Activated naive CD4-positive, alpha-beta T cell treated with anti-CD3 and anti-CD28 coated beads, Interleukin-2, amount 50 U/mL, for 72 hours (primary cell): Measurements from ENCODE around the gene ITPRID1. TPM values are rescaled to one million over a fixed set of nuclear protein-coding genes. Genes with fewer than 3 reads are reported as not detected.

ENCODE experiments used
- ATAC-seq, 2 donors: fragments of 150-1000 bp; cut with Tn5 transposase; 2 replicates each; pipeline ENCODE4 v1.10.0; 2021; ENCODE audit warnings: mild to moderate bottlenecking in 2 of 2, moderate library complexity in 2 of 2
- DNase-seq, 2 donors: peaks; one replicate each; pipeline ENCODE4 v3.0.0; 2021 to 2022; ENCODE audit warnings: low spot score in 2 of 2
- H3K27ac Mint-ChIP-seq, 2 donors: one replicate each; pipeline ENCODE4 v1.8.0; 2022; ENCODE audit warnings: mild to moderate bottlenecking in 2 of 2, mixed read lengths in 2 of 2
- H3K36me3 Mint-ChIP-seq, 2 donors: one replicate each; pipeline ENCODE4 v1.8.0; 2022; ENCODE audit warnings: mixed read lengths in 2 of 2
- H3K9me3 Mint-ChIP-seq, 2 donors: one replicate each; pipeline ENCODE4 v1.8.0; 2022; ENCODE audit warnings: mixed read lengths in 2 of 2
- total RNA-seq, 2 donors: library from RNA; stranded (reverse); gene quantifications; one replicate each; pipeline ENCODE4 v1.2.3, GENCODE V29; 2022

Gene ITPRID1
- total RNA-seq, 2 donors from 2014 or later, result not detected

DNA sequence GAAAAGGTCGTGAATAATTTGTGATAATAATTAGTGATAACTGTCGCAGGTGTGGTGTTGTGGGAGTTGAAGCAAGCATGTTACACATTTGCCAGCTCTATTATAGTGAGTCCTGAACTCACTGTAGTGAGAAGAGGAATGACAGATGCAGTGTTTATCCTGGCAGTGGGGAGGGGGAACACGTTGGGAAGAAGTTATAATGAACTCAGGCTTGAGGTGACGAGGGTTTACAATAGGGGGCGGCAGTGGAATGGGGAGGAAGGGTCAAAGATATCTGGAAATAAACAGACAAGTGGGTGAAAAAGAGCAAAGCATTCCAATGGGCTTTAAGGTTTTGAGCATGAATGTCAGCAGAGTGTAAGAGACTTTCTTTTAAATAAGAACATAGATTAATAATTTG is 49.6 kb downstream of the ITPRID1 start:
- no peak for ATAC-seq

GRCh38 chr7:31563951-31564350 is 50.1 kb downstream of the ITPRID1 start:
- no peaks in the 10 kb centered on the region for H3K36me3 Mint-ChIP-seq
- DNase-seq (no peak), ATAC-seq (no peak)
- no peak overlapping the region for H3K27ac Mint-ChIP-seq
- peaks cover 16 to 25% of the 10 kb centered on the region in 2 donors for H3K9me3 Mint-ChIP-seq

More for the DNA sequence above, 49.6 kb downstream of the ITPRID1 start:
- peaks cover 16 to 22% of the 10 kb centered on the region in 2 donors for H3K9me3 Mint-ChIP-seq
- no peak overlapping the region for H3K27ac Mint-ChIP-seq
- DNase-seq, result no peak
- H3K36me3 Mint-ChIP-seq, result no peaks in the 10 kb centered on the region

GRCh38 chr7:31564661-31565060 is 50.8 kb downstream of the ITPRID1 start:
- Mint-ChIP-seq H3K36me3 (no peaks in the 10 kb centered on the region), H3K27ac (no peak overlapping the region), H3K9me3 (peaks cover 15 to 25% of the 10 kb centered on the region in 2 donors)
- DNase-seq (no peak), ATAC-seq (no peak)

DNA sequence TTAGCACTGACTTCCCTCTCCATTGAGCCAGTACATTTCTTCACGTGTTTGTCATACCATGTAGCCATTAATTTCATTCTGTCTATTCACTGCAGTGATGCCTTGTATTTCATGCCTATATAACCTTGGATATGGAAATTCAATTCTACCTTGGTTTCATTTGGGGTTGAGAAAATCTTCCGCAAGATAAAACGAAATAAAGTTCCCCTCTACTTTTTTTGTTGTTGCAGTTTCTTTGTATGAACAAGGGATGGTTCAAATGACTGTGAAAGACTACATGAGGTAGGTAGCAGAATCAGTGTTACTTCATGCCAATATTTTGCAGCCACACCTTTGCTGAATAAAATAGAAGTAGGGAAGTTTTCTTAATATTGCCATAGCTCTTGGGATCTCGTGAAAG is 55.6 kb downstream of the ITPRID1 start:
- DNase-seq (no peak), ATAC-seq (no peak)
- Mint-ChIP-seq H3K27ac (no peak overlapping the region), H3K9me3 (peaks cover 0 to 5% of the 10 kb centered on the region in 2 donors), H3K36me3 (no peaks in the 10 kb centered on the region)

- no peak overlapping the region for H3K27ac Mint-ChIP-seq
- H3K9me3 Mint-ChIP-seq, result peaks cover 3 to 5% of the 10 kb centered on the region in 2 donors
- H3K36me3 Mint-ChIP-seq, result no peaks in the 10 kb centered on the region
- ATAC-seq, result no peak
- DNase-seq, result no peak
These were observed 69.6 kb downstream of the ITPRID1 start for GRCh38 chr7:31583526-31583925.

DNA sequence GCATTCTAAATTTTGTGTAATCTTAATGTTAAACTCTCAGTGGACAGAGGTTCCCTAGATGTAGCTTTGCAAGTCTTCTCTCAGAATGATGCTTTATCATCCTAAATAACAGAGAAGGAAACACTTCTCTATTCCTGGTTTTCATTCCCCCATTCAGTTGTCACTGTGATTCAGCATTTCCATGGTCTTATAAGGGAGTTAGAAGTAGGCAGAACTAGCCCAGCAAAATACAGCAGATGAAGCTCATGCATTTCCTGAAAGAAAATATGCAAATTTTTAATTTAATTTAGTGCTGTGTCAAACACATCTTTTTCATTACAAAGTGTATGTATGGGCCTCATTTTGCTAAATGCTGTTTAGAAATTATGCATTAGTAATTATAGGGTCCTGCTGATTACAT is 70.1 kb downstream of the ITPRID1 start:
- Mint-ChIP-seq H3K36me3 (no peaks in the 10 kb centered on the region), H3K9me3 (peaks cover 2 to 3% of the 10 kb centered on the region in 2 donors), H3K27ac (no peak overlapping the region)
- ATAC-seq, result no peak
- DNase-seq, result no peak

GRCh38 chr7:31595390-31595789 is 81.5 kb downstream of the ITPRID1 start:
- DNase-seq, result no peak
- no peak for ATAC-seq
- Mint-ChIP-seq H3K9me3 (peaks cover 4% of the 10 kb centered on the region in 2 donors), H3K27ac (no peak overlapping the region), H3K36me3 (no peaks in the 10 kb centered on the region)

- DNase-seq (no peak), ATAC-seq (no peak)
- H3K9me3 Mint-ChIP-seq, result peaks cover 0 to 8% of the 10 kb centered on the region in 2 donors
- H3K36me3 Mint-ChIP-seq, result no peaks in the 10 kb centered on the region
- H3K27ac Mint-ChIP-seq, result no peak overlapping the region
These were observed 88.2 kb downstream of the ITPRID1 start for GRCh38 chr7:31602041-31602625.

DNA sequence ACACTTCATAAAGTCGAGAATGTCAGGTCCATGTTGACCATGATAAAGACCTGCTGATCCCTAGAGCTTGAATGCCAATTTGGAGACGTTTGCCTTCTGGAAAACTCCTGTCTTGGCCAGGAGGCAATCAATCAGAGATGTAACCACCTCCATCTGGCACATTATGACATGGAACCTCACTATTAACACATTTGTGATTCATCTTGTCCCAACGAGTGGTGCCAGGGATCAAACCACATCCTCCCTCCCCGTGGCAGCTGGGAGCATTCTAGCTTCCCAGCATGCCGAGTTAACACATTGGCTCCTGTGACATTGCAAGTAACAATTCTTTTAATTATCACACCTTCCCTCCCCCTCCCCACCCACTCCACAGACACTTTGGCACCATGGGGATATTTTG is 89.2 kb downstream of the ITPRID1 start:
- H3K9me3 Mint-ChIP-seq, result peaks cover 7 to 8% of the 10 kb centered on the region in 2 donors
- H3K36me3 Mint-ChIP-seq, result no peaks in the 10 kb centered on the region
- ATAC-seq, result no peak
- DNase-seq, result no peak
- no peak overlapping the region for H3K27ac Mint-ChIP-seq

DNA sequence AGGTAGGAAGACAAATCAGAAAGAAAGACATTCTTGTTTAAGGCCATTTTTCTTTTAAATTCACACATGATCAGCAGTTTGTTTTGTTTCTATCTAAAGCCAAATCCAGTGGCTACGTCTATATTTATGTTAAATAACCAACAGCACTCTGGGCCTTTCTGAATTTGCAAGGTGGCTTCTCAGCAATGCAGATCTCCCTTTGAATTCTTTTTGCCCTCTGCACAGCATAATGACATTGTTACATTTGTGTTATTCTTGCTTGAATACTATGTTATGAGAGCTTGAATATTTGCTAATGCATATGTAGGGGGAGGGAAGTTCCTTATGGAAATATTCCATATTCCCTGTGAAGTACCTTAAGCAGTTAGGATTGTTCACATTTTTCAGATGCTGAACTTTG is 99.7 kb downstream of the ITPRID1 start:
- peaks cover 4% of the 10 kb centered on the region in 2 donors for H3K9me3 Mint-ChIP-seq
- no peaks in the 10 kb centered on the region for H3K36me3 Mint-ChIP-seq
- H3K27ac Mint-ChIP-seq, result no peak overlapping the region
- ATAC-seq, result no peak
- no peak for DNase-seq

DNA sequence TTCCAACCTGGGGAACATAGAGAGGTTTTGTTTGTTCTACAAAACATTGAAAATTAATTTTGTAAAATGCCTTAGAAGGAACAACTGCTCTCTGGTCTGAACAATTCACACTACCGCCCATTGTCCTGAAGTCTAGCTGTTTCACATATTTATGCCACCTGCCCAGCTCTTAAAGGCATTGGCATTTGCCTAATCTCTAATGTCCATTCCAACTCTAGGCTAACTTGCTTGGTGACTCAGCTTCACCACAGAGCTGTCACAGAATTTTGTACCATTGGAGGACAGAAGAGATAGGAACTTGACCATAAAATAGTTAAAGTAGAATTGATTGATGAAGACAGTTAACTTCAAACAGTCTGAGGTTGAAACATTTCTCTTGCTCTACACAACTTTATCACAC is 119.6 kb downstream of the ITPRID1 start:
- ATAC-seq, result no peak
- H3K27ac Mint-ChIP-seq, result no peak overlapping the region
- H3K36me3 Mint-ChIP-seq, result no peaks in the 10 kb centered on the region
- no peak for DNase-seq
- no peaks in the 10 kb centered on the region for H3K9me3 Mint-ChIP-seq

DNA sequence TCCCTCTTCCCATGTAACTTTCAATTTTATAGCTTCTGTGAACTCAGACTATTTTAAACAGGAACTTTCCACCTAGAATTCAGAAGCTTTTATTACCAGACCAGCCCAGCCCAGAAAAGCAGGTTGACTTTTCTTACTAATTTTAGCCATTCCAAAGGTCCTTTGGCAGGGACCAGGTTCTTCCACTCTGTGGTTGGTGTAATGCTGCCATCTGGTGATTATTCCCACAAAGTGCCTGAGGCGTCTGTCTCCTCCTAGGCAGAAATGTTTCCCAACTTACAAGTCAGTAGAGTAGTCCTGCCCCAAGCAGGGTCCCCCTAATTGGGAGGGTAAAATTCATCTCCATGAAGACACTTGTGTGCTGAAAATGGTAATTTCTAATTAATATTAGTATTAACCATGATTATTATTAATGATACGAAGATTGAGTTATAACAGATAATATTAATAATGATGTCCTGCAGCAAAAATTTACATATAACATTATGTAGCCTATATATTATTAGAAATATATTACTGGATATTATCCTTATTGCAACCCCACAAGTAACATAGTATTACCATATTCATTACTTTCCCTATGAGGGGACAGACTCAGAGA is 120.1 kb downstream of the ITPRID1 start:
- Mint-ChIP-seq H3K9me3 (no peaks in the 10 kb centered on the region), H3K36me3 (no peaks in the 10 kb centered on the region), H3K27ac (no peak overlapping the region)
- no peak for DNase-seq
- no peak for ATAC-seq

- peaks cover 0 to 4% of the 10 kb centered on the region in 2 donors for H3K36me3 Mint-ChIP-seq
- ATAC-seq, result no peak
- H3K9me3 Mint-ChIP-seq, result peaks cover 0 to 4% of the 10 kb centered on the region in 2 donors
These were observed 126.5 kb downstream of the ITPRID1 start for GRCh38 chr7:31640381-31640780.

DNA sequence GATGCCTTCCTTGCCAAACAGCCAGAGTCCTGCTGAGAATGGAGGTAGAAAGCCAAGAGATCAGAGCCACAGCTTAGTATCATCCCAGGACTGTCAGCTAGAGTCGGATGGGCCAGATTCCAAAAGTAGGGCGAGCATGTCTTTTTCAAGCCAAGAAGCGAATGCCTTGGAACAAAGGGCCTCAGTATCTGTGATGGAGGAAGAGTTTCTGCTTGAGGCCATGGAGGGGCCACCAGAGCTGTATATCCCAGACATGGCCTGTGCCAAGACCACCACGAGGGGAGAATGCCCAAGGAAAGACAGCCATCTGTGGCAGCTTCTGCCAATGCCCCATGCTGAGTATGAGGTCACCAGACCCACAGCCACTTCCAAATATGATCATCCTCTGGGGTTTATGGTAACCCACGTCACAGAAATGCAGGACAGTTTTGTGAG is 128.8 kb downstream of the ITPRID1 start:
- H3K27ac Mint-ChIP-seq, result no peak overlapping the region
- DNase-seq (no peak), ATAC-seq (no peak)
- peaks cover 0 to 4% of the 10 kb centered on the region in 2 donors for H3K36me3 Mint-ChIP-seq
- peaks cover 0 to 4% of the 10 kb centered on the region in 2 donors for H3K9me3 Mint-ChIP-seq

More at GRCh38 chr7:31640381-31640780, 126.5 kb downstream of the ITPRID1 start:
- DNase-seq, result no peak
- no peak overlapping the region for H3K27ac Mint-ChIP-seq

- H3K27ac Mint-ChIP-seq, result no peak overlapping the region
- ATAC-seq (no peak), DNase-seq (no peak)
- H3K36me3 Mint-ChIP-seq, result no peaks in the 10 kb centered on the region
- no peaks in the 10 kb centered on the region for H3K9me3 Mint-ChIP-seq
These were observed 133.1 kb downstream of the ITPRID1 start for GRCh38 chr7:31646942-31647341.

DNA sequence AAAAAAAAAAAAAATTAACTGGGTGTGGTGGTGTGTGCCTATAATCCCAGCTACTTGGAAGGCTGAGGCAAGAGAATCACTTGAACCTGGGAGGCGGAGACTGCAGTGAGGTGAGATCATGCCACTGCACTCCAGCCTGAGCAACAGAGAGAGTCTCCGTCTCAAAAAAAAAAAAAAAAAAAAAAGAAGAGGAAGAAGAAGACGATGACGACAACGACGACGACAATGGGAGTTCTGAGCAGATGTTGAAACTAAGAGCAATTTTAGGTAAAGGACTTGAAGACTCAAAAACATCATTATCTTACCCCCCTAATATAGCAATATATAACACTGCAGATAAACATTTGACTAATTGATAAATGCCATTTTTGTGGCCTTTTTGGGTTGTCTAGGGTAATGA is 133.6 kb downstream of the ITPRID1 start:
- Mint-ChIP-seq H3K36me3 (no peaks in the 10 kb centered on the region), H3K27ac (no peak overlapping the region), H3K9me3 (no peaks in the 10 kb centered on the region)
- ATAC-seq (no peak), DNase-seq (no peak)

DNA sequence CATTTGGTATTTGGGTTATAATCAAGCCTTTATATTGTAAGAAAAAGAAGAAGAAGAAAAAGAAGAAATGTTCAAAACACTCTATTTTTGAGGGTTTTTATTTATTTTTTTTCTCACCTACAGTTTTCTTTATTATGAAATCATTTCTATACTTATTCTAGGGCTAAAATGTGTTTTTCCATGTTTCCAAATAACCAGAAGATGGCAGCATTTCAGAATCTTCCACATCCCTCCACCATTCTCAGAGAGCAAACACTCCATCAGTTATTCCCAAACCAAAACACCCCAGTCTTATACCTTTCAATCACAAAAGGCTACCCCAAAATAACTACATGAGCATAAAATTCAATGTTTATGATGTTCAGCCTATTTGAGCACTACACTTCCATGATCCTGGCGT is 134.4 kb downstream of the ITPRID1 start:
- ATAC-seq (no peak), DNase-seq (no peak)
- H3K36me3 Mint-ChIP-seq, result no peaks in the 10 kb centered on the region
- H3K9me3 Mint-ChIP-seq, result no peaks in the 10 kb centered on the region
- H3K27ac Mint-ChIP-seq, result no peak overlapping the region

- no peaks in the 10 kb centered on the region for H3K36me3 Mint-ChIP-seq
- no peaks in the 10 kb centered on the region for H3K9me3 Mint-ChIP-seq
- no peak for ATAC-seq
- no peak for DNase-seq
- H3K27ac Mint-ChIP-seq, result no peak overlapping the region
These were observed 135.0 kb downstream of the ITPRID1 start for GRCh38 chr7:31648880-31649279.
